A673 (cell line): ENCODE data around the gene SHLD1.

Source experiments
- CTCF ChIP-seq: fragments of 300-800, 200-600 bp; sonication (generic); conservative IDR thresholded peaks from 2 replicates; pipeline ENCODE4 v1.5.1; 2017; ENCODE audit warnings: low read depth, mild to moderate bottlenecking, antibody characterized with exemption, low read length, moderate library complexity, mixed read lengths
- EZH2 ChIP-seq: fragments of 200-600 bp; sonication (generic); IDR thresholded peaks from 2 replicates; pipeline ENCODE4 v1.6.1; 2017; ENCODE audit warnings: borderline replicate concordance, low read depth, mild to moderate bottlenecking, mixed read lengths, antibody characterized with exemption, low read length; ENCODE audit not compliant: poor library complexity, severe bottlenecking

DNA sequence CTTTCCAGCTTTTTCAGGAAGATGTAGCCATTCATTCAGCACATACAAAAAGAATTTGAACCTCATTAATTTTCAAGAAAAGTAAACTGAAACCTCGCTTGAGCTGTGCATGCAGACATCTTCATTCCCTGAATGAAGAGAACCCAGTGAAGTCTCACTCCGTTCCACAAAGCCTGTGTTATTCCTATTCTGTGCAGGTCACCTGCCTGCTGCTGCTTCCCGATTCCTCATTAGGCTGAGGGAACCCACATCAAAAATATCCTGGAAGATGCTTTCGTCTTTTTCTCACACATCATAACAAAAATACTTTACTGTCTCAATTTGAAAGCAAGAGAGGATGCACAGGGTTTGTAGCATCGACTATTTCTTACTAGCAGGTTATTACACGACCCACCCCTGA, 160.0 kb downstream of the SHLD1 start:
- TF ChIP-seq CTCF: no peak
- TF ChIP-seq EZH2: no peak
